NCI-H748 (cell line): ENCODE results near the gene L3MBTL4.
"Not testable (repeated sequence)": the region's sequence is repeated elsewhere in the genome, so short reads cannot be mapped to it uniquely, and the experiment has no call there.

Experiments used
- DNase-seq: peaks from one replicate; lab custom pipeline; 2025; ENCODE audit not compliant: unreplicated experiment; lab: John Stamatoyannopoulos, UW

The L3MBTL4 gene

GRCh38 chr18:6313415-6313814, 101.3 kb downstream of the L3MBTL4 start:
- no peak for DNase-seq

GRCh38 chr18:6311456-6312215, 103.1 kb downstream of the L3MBTL4 start:
- no peak for DNase-seq

- no peak for DNase-seq
Measured at GRCh38 chr18:6310714-6311113, 104.0 kb downstream of the L3MBTL4 start.

- DNase-seq: no peak
Measured at GRCh38 chr18:6297875-6298274, 116.8 kb downstream of the L3MBTL4 start.

- peak; percentile 19 for DNase-seq
Measured at GRCh38 chr18:6294148-6294784, 120.4 kb downstream of the L3MBTL4 start.

GRCh38 chr18:6289843-6290242, 124.9 kb downstream of the L3MBTL4 start:
- no peak for DNase-seq

- DNase-seq: no peak
Measured at GRCh38 chr18:6286585-6286984, 128.1 kb downstream of the L3MBTL4 start.

GRCh38 chr18:6284761-6285160, 129.9 kb downstream of the L3MBTL4 start:
- no peak for DNase-seq

GRCh38 chr18:6284300-6284699, 130.4 kb downstream of the L3MBTL4 start:
- DNase-seq: no peak

- no peak for DNase-seq
Measured at GRCh38 chr18:6281874-6282273, 132.8 kb downstream of the L3MBTL4 start.

- no peak for DNase-seq
Measured at GRCh38 chr18:6280211-6280743, 134.4 kb downstream of the L3MBTL4 start.

GRCh38 chr18:6279308-6279707, 135.4 kb downstream of the L3MBTL4 start:
- no peak for DNase-seq

- DNase-seq: no peak
Measured at GRCh38 chr18:6273423-6273822, 141.3 kb downstream of the L3MBTL4 start.

GRCh38 chr18:6272144-6272543, 142.6 kb downstream of the L3MBTL4 start:
- peak; percentile 16 for DNase-seq

- no peak for DNase-seq
Measured at GRCh38 chr18:6271585-6271984, 143.1 kb downstream of the L3MBTL4 start.

GRCh38 chr18:6270771-6271216, 143.9 kb downstream of the L3MBTL4 start:
- DNase-seq: no peak

GRCh38 chr18:6269660-6270332, 144.9 kb downstream of the L3MBTL4 start:
- DNase-seq: no peak

- DNase-seq: no peak
Measured at GRCh38 chr18:6266212-6266611, 148.5 kb downstream of the L3MBTL4 start.

GRCh38 chr18:6261938-6262337, 152.8 kb downstream of the L3MBTL4 start:
- DNase-seq: no peak

- DNase-seq: not testable (repeated sequence)
Measured at GRCh38 chr18:6259324-6259723, 155.4 kb downstream of the L3MBTL4 start.

GRCh38 chr18:6257950-6258349, 156.8 kb downstream of the L3MBTL4 start:
- peak; percentile 12 for DNase-seq

- no peak for DNase-seq
Measured at GRCh38 chr18:6256521-6256920, 158.2 kb downstream of the L3MBTL4 start.
